Anterior cingulate cortex (tissue), 58 donors: Measurements from ENCODE around the gene CSMD2.
A peak's percentile ranks its signal among the peaks of the same experiment; 100 is the strongest.

Experiments used
- DNase-seq, 58 donors: peaks; one replicate each; lab custom pipeline; 2025; lab: John Stamatoyannopoulos, UW

Gene CSMD2

DNA sequence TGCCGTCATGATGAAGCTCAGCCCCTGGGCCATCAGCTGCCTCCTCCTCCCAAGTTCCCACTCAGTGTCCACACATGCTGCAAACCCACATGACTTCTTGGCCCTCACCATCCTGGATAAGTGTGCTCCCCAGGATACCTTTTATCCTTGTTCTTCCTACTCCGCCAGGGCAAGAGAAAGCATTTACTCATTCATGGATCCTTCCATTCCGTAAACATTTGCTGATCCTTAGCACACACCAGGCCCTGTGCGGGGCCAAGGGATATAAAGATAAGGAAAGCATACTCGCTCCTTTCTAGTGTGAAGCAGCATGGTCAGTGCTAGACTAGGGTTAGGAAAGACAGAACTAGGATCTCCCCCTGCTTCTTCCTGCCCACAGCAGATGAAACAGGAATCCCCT is 423.3 kb downstream of the CSMD2 start:
- DNase-seq, result no peak

DNA sequence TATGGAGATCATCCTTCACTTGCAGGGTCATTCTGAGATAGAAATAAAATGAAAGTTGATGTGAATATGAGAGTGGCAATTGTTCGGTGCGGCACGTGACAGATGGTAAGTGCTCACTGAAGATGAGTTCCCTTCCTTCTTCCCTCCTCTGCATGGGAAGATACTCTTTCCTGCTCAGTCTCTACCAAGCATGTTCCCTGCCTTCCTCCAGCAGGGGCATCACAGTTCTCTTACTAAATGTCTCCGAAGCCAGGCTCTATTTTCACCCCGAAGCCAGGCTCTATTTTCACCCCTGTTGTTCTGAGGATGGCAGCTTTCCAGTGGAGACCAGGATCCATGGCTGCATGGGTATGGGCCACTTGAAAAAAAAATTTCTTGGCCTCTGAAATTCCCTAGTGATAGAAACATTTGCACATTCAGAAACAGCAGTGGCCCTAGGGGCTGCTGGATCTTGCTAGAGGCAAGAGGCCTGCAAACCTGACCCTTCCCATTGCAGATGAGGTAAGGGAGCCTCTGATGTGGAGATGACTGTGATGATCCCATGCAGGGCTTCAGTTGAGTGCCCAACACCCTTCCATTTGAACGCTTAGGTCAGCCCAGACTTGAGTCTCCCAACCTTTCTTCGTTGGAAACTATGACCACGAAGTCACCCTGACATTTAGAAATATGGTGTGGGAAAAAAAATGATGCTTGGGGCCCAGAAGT is 424.8 kb downstream of the CSMD2 start:
- no peak for DNase-seq

DNA sequence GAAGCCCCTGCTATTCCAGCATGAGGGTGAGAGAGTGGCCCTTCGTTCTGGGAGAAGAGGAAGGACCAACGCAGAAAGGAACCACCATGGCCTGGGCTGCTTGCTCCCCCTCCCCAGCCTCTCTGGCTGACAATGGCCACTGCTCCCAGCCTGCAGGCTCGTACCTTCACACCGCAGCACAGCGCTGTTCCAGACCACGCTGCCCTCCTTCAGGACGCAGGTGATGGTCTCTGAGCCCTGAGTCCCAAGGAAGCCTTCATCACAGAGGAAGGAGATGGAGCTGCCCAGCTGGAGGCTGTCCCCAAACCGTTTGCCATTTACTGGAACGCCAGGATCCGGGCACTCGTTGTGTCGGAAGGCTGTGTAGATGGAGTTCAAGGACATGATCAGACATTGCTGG is 426.1 kb downstream of the CSMD2 start:
- no peak for DNase-seq

DNA sequence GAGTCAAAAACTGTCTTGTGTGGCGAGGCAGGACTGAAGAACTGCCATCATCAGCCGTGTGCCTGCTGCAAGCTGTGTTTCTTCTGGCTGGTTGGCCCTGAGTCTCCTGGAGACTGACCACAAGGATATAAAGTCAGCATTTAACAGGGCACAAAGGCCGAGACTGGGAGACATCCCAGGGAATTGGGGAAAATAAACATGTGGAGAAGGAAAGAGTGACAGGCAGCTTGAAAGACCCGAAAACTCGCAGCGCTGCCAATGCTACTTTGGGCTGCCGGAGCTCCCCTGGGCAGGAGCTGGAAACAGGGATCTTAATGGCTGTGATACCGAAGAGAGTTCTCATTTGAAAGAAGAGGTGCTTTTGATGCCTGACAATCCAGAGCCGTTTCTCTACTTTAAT is 426.5 kb downstream of the CSMD2 start:
- peak in 2 of 58 donors; percentile 6 to 9 for DNase-seq

DNA sequence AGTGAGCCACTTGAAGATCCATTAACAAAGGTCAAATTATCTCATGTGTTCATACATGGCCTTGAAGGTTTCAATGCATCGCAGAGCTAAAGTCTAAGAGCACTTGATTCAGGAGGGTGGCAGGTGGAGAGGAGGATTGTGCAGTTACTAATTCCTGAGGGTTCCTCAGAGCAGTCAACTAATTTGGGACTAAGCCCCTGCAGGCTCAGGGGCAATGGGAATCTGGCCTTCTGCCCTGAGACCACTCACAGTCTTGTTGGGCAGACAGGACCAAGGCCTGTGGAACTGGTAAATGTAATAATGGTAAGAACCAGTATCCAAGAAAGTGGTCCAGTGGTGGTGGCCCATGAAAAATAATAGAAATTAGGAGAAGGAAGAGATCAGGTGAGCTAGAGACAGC is 428.5 kb downstream of the CSMD2 start:
- DNase-seq, result no peak

DNA sequence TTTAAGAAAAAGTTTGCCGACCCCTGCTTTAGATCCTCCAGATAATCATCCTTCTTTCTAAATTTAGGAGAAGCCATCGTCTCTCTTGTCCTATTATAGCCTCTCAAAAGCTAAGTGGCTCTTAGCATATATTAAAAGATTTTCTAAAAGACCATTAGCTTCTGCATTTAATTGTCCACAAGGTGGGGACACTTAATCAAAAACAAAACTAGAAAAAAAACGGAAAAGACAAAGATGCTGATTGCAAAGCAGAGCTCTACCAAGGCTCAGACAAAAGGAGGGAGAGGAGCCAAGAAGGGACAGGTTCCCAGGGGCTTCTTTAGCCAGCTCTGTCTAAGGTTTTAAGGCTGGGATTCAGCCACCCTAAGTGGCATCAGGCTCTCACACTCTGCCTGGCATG is 429.4 kb downstream of the CSMD2 start:
- no peak for DNase-seq

DNA sequence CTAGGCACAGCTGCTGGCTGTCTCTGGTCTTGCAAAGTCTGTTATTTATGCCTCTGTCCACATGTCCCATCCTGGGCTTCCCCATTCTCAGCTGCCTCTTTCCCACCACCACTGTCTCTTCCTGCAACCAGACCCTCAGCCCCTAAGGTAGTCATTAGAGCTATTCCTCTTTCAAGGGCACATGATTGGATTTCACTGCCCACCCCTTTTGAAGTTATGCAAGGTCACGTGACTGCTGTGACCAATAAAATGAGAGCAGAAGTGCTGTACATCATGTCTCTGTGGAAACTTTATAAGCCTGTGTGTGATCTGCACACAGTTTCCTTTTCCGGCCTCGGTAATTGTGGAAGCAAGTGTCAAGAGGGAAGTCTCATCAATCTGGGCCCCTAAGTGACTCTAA is 437.7 kb downstream of the CSMD2 start:
- no peak for DNase-seq

DNA sequence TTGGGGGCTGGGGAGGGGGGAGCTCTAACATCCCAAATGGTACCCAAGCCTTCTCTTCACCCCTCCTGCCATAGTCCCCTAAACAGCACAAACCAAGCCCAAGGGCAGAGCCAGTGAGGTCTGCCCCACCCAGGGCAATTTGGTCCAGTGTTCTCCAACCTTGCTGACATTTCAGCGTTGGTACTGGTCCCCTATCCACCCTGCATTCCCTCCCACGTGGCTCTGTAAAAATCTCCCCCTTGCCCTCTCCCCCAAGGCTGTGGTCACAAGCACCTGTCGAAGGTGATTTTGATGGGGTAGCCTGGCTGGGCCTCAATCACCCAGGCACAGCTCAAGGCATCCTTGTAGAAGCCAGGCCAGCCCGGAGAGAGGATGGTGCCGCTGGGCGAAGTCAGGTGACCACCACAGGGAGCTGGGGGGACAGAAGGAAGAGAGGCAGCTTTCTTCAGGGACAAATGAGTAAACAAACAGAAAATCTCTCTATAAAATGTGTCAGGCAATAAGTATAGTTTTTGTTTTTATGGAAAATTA is 438.7 kb downstream of the CSMD2 start:
- no peak for DNase-seq

DNA sequence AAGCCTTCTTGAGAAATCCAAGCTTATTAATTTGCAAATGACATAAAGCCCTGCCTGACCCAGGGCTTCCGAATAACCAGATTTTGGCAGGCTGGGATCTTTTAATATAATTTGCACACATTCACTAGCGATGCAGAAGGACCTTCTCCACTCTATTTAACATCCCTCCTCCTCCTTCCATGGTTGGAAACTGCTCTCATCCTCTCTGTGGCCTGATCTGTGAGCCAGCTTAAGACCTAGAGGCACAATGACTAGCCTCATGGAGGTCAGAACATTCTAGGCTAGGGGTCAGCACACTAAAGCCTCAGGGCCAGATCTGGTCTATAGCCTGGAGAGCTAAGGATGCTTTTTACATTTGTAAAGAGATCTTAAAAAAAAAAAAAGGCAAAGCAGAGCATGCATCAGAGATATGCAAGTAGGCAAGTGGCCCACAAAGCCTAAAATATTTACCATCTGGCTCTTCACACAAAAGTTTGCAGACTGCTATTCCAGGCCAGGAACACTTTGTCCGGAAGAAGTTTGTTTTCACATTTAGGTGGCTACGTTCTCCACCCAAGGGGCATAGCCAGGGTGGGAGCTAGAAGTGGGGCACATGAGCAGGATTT is 439.4 kb downstream of the CSMD2 start:
- DNase-seq, result peak in 3 of 58 donors; percentile 1 to 34 (median 7)

DNA sequence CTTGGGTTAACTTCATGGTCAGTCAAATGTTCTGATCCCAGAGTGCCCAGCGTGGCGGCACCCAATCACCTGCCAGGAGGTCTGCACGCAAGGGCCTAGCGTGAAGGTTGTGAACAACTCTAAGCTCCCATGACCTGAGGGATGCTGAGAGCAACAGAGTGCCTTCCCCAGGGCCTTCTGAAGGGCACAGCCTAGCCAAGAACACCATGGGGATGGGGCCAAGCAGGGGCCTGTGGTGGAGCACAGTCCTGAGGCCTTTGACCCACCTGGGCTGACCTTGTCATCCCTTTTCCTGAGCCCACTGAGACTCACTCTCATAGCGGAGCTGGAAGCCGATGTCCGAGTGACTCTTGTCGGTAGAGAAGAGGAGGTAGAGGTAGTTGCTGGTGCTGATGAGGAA is 440.0 kb downstream of the CSMD2 start:
- DNase-seq, result no peak

DNA sequence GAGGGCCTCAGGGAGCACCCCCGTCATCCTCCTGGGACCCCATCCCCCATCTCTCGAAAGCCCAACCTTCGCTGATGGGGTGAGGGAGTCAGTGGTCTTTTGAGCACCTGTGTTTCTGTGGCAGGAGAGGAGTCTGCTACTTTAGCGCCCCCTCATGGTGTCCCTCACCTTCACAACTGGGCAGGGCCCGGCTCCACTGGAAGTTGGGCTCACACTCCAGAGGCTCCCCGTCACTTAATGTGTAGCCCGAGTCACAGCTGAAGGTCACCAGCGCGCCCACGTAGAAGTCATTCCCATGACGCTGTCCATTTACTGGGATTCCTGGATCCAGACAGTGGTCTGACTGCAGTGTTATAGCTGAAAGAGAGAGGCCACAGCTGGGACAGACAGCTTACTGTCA is 440.7 kb downstream of the CSMD2 start:
- DNase-seq, result no peak

DNA sequence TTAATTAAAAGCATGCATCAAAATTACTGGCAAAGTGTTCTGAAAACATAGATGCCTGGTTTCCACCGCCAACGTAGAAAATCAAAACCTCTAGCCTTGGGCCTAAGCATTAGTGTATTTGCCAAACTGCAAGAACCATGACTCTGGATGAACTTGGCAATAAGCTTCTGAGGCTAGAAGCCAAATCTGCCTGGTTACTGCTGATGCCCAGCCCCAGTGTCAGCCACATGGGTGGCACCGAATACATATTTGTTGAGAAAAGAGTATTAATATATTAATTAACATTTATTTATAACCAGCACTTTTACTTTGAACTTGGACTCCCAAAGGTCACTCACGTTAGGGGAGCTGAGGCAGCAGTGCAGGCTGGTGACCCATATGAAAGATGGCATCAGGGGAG is 441.8 kb downstream of the CSMD2 start:
- no peak for DNase-seq

DNA sequence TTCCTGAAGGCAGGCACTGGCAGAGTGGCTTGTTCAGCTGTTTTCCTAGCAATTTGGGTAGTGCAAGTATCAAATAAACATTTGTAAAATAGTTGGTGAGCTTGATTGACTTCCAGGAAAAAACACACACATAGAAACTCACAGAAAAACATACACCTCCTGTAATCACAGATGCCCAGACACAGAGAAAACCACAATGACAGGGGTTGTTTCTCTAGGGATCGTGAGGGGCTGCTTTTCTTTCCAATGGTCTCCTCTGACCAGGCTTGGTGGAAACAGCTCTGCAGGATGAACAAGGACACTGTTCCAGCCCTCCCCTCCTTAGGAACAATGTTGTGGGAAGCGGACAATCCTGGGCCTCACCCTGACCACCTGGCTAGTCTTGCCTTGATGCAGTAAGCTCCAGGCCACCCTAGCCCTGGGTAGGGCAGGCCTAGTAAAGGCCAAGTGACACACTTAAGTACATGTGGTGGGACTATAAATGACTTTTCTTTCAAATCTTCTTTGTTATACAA is 443.7 kb downstream of the CSMD2 start:
- no peak for DNase-seq

DNA sequence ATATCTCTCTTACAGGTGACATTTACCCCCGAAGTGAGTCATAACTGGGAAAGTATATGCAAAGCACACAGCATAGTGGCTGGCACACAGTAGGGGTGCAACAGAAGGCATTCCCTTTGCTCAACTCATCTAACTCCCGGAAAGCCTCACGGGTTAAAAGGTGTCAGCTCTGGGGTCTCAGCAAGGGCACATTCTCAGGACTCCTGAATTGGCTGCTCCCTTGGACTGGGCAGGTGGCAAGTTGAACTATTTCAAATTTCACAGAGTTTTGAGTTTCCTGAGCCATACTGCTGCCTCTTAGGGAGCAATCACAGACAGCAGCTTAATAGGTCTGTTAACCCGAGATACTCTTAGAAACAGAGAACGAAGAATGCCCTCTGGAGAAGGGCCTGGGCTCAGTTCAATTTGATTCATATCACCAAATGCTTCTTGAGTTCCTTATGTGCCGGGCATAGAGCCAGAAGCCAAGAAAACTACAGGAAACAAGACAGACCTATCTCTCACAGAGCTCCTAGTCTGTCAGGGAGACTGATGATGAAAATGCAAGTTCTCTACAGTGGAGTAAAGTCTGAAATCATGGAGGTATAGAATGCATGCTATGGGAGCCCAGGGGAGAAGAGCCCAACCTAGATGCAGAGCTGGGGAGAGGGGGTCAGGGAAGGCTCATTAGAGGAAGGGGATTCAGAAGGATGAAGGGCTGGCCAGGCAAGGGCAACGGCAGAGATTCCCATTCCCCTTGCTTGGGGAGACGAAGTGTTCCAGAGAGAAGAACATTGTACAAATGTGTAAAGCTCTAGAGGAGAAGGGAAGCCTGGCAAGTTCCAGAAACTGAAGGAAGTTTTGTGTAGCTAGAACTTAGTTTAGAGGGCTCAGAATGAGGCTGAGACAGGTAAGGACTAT is 445.0 kb downstream of the CSMD2 start:
- no peak for DNase-seq

DNA sequence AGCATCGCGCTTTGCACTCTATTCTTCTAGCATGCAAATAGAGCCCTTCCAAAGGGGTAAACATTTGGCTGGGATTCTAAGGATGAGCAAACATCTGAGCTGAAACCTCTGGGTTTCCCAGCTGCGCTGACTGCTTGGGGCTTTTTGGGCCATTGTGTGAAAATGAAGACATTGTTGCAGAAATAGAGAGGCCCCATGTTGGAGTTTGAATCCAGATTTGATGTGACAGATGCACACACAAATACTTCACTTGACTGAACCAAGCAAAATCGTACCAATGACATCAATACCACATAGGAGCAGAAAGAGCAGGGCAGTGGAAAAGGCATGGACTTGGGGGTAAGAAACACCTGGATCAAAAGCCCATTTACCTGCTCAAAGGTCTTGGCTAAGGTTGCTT is 445.7 kb downstream of the CSMD2 start:
- DNase-seq, result no peak

DNA sequence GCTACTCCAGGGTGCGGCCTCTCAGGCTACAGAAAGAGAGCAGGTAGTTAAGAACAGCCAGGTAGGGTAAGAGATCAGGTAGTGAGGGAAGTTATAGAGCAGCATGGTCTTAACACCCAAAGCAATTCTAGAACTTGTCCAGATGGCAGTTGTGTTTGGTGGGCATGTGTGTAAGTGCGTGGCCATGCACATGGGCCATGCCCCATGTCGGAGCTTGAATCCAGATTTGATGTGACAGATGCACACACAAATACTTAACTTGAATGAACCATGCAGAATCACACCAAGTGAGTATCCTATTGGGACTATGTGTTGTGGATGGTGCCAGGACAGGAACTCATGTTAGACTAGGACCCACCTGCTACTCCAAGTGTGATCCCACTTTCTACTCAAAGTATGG is 446.8 kb downstream of the CSMD2 start:
- no peak for DNase-seq

DNA sequence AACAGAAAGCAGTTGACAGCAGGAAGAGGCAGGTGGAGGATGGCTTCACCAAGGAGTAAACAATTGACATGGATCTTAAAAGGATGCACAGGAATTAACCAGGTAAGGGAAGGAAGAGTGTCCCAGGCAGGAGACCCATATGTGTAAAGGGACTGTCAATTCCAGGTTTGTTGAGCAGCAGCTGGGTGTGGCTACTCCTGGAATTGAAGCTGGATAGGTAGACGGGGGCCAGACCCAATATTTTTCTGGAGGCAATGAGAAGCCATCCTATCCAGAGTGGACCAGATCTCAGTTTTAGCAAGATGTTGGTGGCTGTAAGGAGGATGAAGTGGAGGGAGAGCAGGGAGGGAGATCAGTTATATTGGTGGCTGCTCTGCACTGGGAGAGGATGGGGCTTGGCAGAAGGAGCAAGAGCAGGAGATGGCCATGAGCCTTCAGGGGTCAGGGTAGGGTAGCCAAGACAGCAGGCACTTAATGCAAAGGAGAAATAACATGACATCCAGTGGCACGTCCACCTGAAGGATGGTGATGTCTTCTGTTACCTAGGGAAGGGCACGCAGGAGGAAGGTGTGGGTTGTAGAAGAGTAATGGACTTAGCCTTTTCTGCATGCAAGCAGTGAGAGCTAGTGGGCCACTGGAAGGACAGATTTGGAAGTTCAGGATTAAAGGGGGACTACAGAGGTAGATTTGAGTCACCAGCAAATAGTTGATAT is 447.9 kb downstream of the CSMD2 start:
- DNase-seq, result no peak

DNA sequence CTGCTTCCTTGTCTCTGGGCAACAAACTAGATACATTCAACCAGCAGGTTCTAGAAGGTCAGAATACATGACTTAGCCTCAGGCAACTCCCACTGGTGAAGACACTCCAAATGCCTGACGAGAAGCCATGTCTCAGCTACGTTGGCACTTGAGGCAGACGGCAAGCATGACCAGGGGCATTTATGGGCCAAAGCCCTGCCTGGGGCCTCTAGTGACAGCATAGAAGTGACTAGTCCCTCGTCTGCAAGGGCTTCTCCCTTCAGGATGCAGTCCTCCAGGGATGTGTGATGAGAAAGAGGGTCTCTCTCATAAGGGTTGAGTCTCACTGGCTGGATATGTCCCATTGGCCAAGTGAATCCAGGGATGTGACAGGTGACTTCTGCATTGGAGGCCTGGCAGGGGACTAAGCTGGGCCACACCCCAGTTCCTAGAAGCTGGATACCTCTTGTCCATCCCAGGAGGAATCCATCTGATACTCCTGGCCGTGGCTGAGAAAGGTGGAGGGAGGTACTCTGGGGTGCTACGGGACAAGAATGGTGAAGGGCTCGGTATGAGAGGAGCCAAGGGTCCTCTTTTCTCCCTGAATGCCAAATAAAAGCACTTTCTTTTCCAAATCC is 449.7 kb downstream of the CSMD2 start:
- no peak for DNase-seq

DNA sequence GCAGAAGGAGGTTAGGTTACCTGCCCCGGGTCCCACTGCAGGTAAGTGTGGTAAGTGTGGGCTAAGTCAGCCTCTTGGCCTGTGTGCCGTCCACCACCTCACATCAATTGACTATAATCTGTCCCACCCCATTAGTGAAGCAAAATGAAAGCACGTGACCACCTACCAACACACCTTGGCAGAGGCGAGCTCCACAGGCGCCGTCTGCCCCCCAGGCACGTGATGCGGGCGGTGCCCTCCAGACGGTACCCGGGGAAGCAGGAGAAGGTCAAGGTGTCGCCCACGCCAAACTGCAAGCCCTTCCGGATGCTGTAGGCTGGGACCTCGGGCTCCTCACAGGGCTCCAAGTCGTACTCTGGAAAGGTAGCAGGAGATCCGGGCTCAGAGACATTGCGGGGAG is 450.6 kb downstream of the CSMD2 start:
- no peak for DNase-seq
